GM20431 (cell line): Measurements from ENCODE around the gene OR51G1.
"Not testable (repeated sequence)": the region's sequence is repeated elsewhere in the genome, so short reads cannot be mapped to it uniquely, and the experiment has no call there.

Experiments used
- in situ Hi-C: fragments of 300-500 bp; cut with MseI, MboI; formaldehyde crosslinking; loops from one replicate; pipeline ENCODE4 v1.15.0; 2020; ENCODE audit warnings: low sequenced_read_pairs; ENCODE audit not compliant: unreplicated experiment

The OR51G1 gene

GRCh38 chr11:4924239-4924638 lies at the start of gene OR51G1:
Gene OR51G1, minus strand, starts transcription at chr11:4924339. Its CDS starts 0 bp downstream, at chr11:4924339.
- in situ Hi-C loops = no loop called here

DNA sequence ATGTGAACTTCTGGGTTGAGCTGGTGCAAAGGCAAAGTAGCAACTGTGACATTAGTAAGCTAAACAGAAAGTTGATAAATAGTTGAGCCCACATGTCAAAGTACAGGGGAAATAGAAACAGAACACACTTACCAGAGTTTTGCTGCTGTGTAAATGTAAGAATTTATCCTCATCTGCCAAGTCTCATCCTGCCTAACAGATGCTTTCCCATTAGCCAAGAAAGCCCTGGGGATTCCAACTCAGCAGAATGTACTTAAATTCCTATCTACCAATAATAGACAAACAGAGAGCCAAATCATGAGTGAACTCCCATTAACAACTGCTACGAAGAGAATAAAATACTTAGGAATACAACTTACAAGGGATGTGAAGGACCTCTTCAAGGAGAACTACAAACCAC lies 38.7 kb upstream of the OR51G1 start:
- in situ Hi-C loops = no loop called here

DNA sequence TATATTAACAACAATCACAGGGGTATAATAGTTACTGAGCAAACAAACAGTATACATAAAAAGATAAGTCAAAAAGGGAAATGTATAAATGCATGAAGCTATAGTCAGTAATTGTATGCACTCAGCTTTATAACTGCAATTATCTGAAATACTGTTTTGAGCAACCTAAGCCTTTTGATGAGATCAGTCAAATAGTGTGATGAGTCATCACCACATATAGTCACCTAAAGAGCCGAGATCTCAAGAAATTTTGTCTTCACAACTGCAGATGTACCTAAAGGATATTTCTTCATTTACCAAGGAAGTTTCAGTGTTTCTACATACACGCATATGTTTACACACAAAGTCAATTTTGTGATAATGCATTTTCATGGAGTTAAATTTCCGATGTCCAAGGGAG lies 36.7 kb upstream of the OR51G1 start:
- in situ Hi-C loops = no loop called here

DNA sequence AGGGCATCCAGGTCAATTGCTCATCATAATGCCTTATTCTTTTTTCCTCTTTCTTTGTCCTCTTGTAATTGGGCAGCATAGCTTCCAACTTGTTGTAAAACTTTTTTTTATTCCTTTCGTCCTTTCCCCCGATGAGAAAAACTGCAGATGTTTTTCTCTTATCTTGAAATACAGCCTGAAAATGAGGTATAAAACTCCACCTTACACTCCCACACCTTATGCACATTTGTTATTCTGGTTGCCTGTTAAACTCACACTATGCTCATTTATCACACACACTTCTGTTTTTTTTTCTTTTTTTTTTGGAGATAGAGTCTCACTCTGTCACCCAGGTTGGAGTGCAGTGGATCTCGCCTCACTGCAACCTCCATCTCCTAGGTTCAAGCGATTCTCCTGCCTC lies 33.3 kb upstream of the OR51G1 start:
- in situ Hi-C loops = no loop called here

GRCh38 chr11:4955613-4956012 lies 31.5 kb upstream of the OR51G1 start, which contains the start of gene OR51A2:
Gene OR51A2, minus strand, starts transcription at chr11:4955713. Its CDS starts 0 bp downstream, at chr11:4955713.
- in situ Hi-C loops = not testable (repeated sequence)

- in situ Hi-C loops = no loop called here
Measured at GRCh38 chr11:4947505-4947904, 23.4 kb upstream of the OR51G1 start, which contains the start of gene OR51A4. Gene OR51A4, minus strand, starts transcription at chr11:4947605. Its CDS starts 505 bp downstream, at chr11:4947100.

DNA sequence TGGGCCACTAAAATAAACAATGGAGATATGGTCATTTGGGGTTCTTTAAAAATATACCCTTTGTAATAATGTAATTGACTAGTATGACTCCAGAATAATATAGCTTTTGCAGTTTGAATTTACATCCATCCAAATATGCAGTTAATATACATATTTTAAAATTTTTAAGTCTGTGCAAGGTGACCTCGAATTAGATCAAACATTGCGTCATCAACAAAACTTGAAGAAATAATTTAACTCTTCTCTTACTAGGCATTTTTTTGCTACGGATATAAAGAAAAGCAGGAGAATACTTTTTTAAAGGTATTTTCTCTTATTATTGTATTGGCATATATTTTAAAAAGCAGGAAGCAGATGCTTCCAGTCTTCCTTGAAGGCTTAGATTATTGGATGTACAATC lies 12.6 kb upstream of the OR51G1 start:
- in situ Hi-C loops = no loop called here

DNA sequence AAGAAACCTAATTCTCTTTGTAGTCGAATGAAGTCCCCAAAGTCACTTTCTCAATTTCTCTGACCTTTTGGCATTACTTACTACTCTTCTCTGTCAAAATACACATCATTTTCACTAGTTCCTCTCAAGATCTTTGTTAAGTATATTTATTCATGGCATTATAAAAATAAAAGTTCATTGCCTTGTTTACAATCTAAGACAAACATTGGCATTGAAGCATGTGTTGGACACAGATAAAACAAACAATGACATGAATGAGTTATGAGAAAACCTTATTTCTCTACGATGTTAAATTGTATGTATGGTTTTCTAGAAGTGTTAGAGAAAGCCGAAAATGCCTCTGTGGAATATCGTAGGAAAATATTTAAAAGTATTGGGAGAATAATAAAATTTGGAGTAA lies 8.6 kb upstream of the OR51G1 start:
- in situ Hi-C loops = no loop called here

- in situ Hi-C loops = no loop called here
Measured at GRCh38 chr11:4926608-4927007, 2.5 kb upstream of the OR51G1 start.

DNA sequence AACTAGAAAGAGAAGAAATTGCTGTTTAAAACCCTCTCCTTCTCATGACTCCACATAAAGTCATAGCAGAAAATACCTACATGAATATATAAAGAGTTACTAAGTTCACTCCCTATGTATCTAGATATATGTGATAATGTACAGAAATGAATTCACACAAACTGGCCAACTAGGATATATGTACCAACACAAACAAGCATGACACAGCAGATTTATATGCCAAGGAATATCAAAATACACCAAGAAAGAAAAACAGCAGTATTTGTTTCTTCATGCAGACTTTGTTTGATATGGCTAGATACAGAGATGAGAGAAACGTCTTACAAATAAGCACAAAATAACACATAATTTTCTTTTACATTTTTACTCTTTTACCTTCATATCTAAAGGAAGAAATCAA lies 1.8 kb downstream of the OR51G1 start:
- in situ Hi-C loops = no loop called here

- in situ Hi-C loops = no loop called here
Measured at GRCh38 chr11:4921796-4922195, 2.3 kb downstream of the OR51G1 start.

- in situ Hi-C loops = no loop called here
Measured at GRCh38 chr11:4919250-4919649, 4.9 kb downstream of the OR51G1 start, which contains the start of gene OR51G2. Gene OR51G2, minus strand, starts transcription at chr11:4919350. Its CDS starts 3,687 bp downstream, at chr11:4915663.

DNA sequence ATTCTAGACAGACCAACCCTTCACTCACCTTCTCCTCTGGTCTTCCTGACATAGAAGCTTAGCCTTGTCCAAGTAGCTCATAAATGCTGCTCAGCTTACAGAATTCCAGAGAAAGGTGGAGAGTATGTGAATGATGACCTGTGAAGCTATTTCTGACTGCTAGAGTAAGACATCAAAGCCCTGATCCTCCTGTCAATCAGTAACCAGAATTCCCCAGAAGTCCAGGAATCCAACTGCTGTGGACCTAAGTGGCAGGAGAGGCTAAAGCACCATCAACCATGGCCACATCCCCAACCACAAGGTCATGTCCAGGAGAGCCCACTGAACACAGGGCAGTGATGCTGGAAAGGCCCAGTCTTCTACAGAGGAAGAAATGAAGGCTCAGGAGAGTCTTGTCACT lies 7.6 kb downstream of the OR51G1 start:
- in situ Hi-C loops = no loop called here

DNA sequence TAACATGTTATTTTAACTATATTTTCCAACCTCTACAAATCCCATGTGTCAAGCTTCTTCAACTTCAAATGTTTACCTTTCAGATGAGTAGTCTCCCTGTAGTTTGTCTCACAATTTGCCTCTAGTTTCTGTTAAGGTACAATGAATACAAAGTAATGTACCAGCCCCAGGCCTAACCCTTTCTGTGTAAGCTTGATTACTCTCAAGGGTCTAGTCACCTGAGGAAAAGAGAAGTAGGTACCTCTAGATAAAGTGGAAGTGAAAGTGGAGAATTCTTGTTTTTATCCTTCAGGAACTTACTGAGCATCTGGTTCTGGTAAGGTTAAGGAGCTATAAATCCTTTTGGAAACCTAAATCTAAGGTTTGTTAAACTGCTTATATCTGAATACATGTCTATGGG lies 20.7 kb downstream of the OR51G1 start, which contains the start of gene OR51A7:
Gene OR51A7 (plus strand): TSS at position 300 of the 400 bp plus-strand sequence. CDS start 3,587 bp downstream, outside the sequence.
- in situ Hi-C loops = no loop called here

DNA sequence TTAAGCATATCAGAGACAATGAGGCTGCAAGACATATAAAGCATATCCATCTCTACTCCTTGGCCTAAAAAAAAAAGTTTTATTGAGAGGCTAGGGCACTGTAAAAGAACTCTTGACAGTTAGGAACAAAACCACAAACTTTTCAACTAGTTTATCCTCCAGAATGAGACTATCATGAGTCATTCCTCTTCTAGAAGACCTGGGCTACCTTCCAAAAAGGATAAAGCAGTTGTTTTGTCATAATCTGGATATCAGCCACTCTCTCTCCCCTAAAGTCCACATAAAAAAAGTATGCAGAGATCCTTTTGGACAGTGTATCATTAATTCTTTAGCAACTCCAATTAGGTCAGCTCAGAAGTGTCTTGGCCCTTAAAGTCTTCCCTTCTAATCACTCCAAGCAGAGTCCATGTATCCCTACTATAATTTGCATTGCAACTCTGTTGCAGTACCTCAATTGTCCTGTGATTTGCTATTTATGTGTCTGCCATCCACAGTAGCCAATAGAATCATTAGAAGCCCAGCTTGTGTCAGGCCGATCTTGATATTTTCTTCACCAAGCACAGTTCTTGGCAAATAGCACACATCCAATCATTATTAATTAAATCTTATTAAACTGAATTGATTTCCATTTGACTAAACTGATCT lies 32.0 kb downstream of the OR51G1 start:
- in situ Hi-C loops = no loop called here

- in situ Hi-C loops = no loop called here
Measured at GRCh38 chr11:4890279-4890678, 33.9 kb downstream of the OR51G1 start.

GRCh38 chr11:4887591-4887990 lies 36.5 kb downstream of the OR51G1 start:
- in situ Hi-C loops = no loop called here

GRCh38 chr11:4886186-4886585 lies 38.0 kb downstream of the OR51G1 start:
- in situ Hi-C loops = no loop called here

- in situ Hi-C loops = no loop called here
Measured at GRCh38 chr11:4884361-4884760, 39.8 kb downstream of the OR51G1 start.

DNA sequence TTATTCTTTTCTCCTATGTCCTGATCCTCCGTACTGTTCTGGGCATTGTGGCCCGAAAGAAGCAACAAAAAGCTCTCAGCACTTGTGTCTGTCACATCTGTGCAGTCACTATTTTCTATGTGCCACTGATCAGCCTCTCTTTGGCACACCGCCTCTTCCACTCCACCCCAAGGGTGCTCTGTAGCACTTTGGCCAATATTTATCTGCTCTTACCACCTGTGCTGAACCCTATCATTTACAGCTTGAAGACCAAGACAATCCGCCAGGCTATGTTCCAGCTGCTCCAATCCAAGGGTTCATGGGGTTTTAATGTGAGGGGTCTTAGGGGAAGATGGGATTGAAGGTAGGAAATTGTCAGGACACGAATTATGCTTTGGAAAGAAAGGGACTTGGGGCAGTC lies 41.6 kb downstream of the OR51G1 start:
- in situ Hi-C loops = no loop called here

DNA sequence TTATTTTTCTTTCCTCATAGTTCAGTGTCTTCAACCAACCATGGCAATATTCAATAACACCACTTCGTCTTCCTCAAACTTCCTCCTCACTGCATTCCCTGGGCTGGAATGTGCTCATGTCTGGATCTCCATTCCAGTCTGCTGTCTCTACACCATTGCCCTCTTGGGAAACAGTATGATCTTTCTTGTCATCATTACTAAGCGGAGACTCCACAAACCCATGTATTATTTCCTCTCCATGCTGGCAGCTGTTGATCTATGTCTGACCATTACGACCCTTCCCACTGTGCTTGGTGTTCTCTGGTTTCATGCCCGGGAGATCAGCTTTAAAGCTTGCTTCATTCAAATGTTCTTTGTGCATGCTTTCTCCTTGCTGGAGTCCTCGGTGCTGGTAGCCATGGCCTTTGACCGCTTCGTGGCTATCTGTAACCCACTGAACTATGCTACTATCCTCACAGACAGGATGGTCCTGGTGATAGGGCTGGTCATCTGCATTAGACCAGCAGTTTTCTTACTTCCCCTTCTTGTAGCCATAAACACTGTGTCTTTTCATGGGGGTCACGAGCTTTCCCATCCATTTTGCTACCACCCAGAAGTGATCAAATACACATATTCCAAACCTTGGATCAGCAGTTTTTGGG lies 42.2 kb downstream of the OR51G1 start, which contains the start of gene OR51T1:
Gene OR51T1 (plus strand): TSS at position 41 of the 641 bp plus-strand sequence. CDS start 0 bp downstream, at position 41.
- in situ Hi-C loops = no loop called here
